Activated naive CD8-positive, alpha-beta T cell (primary cell): ENCODE results near the gene NUP54.

ENCODE experiments used
- H3K27ac Mint-ChIP-seq: one replicate; pipeline ENCODE4 v1.8.0; 2021; ENCODE audit warnings: mixed read lengths
- H3K27me3 Mint-ChIP-seq: one replicate; pipeline ENCODE4 v1.8.0; 2021; ENCODE audit warnings: mixed read lengths
- H3K36me3 Mint-ChIP-seq: one replicate; pipeline ENCODE4 v1.8.0; 2021; ENCODE audit warnings: mixed read lengths
- H3K4me1 Mint-ChIP-seq: one replicate; pipeline ENCODE4 v1.8.0; 2021; ENCODE audit warnings: low read depth, mixed read lengths
- H3K4me3 Mint-ChIP-seq: one replicate; pipeline ENCODE4 v1.8.0; 2021; ENCODE audit warnings: mild to moderate bottlenecking, mixed read lengths
- H3K9me3 Mint-ChIP-seq: one replicate; pipeline ENCODE4 v1.8.0; 2021; ENCODE audit warnings: low read depth, mixed read lengths

Gene NUP54, protein sequence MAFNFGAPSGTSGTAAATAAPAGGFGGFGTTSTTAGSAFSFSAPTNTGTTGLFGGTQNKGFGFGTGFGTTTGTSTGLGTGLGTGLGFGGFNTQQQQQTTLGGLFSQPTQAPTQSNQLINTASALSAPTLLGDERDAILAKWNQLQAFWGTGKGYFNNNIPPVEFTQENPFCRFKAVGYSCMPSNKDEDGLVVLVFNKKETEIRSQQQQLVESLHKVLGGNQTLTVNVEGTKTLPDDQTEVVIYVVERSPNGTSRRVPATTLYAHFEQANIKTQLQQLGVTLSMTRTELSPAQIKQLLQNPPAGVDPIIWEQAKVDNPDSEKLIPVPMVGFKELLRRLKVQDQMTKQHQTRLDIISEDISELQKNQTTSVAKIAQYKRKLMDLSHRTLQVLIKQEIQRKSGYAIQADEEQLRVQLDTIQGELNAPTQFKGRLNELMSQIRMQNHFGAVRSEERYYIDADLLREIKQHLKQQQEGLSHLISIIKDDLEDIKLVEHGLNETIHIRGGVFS

DNA sequence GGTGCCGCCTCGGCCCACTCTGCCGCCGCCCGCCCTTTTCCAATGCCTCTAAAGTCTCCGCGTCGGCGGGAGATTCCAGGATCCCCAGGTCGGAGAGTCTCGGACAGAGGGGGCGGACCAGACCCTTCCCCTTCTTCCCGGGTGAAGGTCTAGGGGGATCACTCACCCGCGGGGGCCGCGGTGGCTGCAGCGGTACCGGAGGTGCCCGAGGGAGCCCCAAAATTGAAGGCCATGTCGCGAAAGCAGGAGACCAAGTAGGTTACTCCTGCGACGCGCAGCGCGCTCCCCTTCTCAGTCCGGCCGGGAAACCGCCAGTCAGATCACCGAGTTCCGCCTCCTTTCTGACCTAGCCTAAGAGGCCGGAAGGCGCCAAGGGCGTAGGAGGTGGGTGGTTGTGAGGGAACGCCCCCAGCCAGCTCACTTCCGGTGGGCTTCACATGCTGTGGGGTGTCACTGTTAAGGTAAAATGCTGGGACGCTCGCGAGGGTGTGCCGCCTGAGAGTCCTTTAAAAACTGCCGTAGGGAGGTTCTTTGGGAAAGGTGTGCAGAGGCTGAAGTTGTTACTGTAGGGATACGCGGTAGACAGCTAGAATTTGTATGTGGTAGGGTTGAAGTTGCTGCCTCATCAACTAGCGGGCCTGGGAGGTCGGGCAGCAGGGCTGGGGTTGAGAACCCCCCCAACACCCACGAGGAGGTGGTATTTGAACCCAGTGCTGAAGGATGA, at the start of gene NUP54:
Gene NUP54, minus strand, starts transcription at position 256 of the 724 bp plus-strand sequence. Its CDS starts 23 bp downstream, at position 233.
- H3K27ac Mint-ChIP-seq = peak within 1 kb of the TSS; percentile 95
- H3K4me3 Mint-ChIP-seq = peak within 1 kb of the TSS; percentile 98
- peaks cover 41% of the 10 kb centered on the region for H3K4me1 Mint-ChIP-seq
- H3K27me3 Mint-ChIP-seq = no peaks in the 10 kb centered on the region
- H3K9me3 Mint-ChIP-seq = no peaks in the 10 kb centered on the region
- no peaks in the 10 kb centered on the region for H3K36me3 Mint-ChIP-seq

DNA sequence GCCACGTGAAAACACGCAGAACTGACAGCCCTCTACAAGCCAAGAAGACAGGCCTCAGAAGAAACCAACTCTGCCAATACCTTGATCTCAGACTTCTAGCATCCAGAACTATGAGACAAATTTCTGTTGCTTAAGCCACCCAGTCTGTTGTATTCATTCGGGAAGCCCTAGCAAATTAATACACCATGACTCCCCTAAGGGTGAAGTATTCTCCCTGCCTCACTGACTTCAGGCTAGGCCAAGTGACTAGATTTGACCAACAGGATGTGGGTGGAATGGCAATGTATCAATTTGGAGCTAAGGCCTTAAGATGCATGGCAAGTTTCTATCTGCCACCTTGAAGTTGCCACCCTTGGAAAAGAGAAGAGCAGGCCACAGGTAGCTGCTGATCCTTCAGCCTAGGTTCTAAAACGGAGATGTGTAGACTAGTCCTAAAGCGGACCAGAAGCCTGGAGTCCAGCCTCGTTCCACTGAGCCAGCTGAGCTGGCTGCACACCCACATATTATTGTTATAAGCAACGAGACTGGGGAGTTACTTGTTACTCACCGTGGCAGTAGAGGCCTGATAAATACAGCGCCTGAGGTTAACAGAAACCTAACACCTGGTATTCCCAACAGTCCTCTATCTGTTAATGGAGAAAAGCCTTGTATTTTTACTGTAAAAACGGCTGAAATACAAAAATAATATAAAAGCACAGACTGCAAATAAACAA, 49.0 kb upstream of the NUP54 start:
- Mint-ChIP-seq H3K4me3 (no peak overlapping the region), H3K27ac (no peak overlapping the region), H3K27me3 (no peaks in the 10 kb centered on the region), H3K36me3 (peaks cover 27% of the 10 kb centered on the region), H3K9me3 (peaks cover 2% of the 10 kb centered on the region), H3K4me1 (peaks cover 46% of the 10 kb centered on the region)

DNA sequence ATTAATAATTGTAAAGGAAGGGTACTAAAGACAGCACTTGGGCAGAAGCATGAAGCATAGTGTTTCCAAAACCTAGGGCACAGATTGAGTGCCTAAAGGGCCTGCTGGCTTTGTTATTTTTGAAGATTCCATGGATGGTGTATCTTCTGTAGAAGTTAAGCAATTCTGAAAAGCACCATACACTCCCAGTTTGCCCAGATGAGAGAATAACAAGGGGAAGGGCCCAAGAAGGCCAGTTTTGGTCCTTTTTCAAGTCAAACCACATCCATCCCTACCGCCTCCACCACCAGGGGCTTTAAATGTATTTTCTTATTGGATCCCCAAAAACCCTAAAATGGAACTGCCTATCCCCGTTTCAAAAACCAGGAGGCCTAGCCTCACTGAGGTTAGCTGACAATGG, 48.2 kb upstream of the NUP54 start:
- Mint-ChIP-seq H3K4me3 (no peak overlapping the region), H3K27ac (no peak overlapping the region), H3K27me3 (no peaks in the 10 kb centered on the region), H3K36me3 (peaks cover 34% of the 10 kb centered on the region), H3K9me3 (peaks cover 7% of the 10 kb centered on the region), H3K4me1 (peaks cover 44% of the 10 kb centered on the region)

DNA sequence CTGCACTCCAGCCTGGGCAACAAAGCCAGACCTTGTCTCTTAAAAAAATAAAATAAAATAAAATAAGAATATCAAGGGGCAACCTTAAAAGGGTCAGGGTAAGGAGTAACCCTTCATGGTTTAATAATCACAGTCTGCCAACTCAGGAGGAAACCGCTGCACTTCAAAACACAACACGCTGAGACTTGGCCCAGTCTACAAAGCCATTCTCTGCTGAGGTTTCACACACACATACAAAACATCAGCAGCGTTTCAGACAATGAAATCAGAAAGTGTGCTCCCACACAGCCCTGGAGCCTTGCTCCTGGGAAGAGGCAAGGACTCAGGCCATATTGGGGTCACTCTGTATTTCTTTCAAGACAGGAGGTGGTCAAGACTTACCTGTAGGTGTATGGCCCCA, 47.1 kb upstream of the NUP54 start:
- Mint-ChIP-seq H3K36me3 (peaks cover 39% of the 10 kb centered on the region), H3K4me3 (no peak overlapping the region), H3K9me3 (peaks cover 7% of the 10 kb centered on the region), H3K4me1 (peaks cover 36% of the 10 kb centered on the region), H3K27me3 (no peaks in the 10 kb centered on the region), H3K27ac (no peak overlapping the region)

DNA sequence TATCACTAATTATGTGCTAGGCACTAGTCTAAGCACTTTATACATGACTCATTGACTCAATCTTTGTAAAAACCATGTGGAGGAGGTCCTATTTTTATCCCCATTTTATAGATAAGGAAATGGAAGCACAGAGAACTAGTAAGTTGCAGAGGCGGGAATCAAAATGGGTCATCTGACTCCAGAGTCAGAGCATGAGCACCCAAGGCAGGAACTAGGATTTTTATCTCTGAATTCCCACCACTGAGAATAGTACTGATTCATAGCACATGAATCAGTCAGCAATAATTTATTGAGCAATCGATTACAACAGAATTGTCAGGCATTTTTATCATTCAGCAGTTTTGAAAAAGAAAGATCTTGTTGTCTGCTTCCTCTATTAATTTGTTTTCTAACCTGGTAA, 46.1 kb upstream of the NUP54 start:
- Mint-ChIP-seq H3K36me3 (peaks cover 39% of the 10 kb centered on the region), H3K27ac (no peak overlapping the region), H3K4me3 (no peak overlapping the region), H3K4me1 (peaks cover 26% of the 10 kb centered on the region), H3K27me3 (no peaks in the 10 kb centered on the region), H3K9me3 (peaks cover 7% of the 10 kb centered on the region)

DNA sequence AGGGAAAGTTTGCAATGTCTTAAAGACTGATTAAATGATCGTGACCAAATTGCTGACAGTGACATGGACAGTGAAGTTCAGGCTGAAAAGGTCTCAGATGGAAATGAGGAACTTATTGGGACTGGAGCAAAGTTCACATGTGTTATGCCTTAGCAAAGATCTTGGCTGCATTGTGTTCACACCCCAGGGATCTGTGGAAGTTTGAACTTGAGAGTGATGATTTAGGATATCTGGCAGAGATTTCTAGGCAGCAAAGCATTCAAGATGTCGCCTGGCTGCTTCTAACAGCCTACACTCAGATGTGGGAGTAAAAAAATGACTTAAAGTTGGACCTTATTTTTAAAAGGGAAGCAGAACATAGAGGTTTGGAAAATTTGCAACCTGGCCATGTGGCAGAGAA, 44.0 kb upstream of the NUP54 start:
- no peaks in the 10 kb centered on the region for H3K27me3 Mint-ChIP-seq
- H3K27ac Mint-ChIP-seq = no peak overlapping the region
- peaks cover 40% of the 10 kb centered on the region for H3K36me3 Mint-ChIP-seq
- H3K9me3 Mint-ChIP-seq = peaks cover 7% of the 10 kb centered on the region
- peaks cover 9% of the 10 kb centered on the region for H3K4me1 Mint-ChIP-seq
- no peak overlapping the region for H3K4me3 Mint-ChIP-seq

DNA sequence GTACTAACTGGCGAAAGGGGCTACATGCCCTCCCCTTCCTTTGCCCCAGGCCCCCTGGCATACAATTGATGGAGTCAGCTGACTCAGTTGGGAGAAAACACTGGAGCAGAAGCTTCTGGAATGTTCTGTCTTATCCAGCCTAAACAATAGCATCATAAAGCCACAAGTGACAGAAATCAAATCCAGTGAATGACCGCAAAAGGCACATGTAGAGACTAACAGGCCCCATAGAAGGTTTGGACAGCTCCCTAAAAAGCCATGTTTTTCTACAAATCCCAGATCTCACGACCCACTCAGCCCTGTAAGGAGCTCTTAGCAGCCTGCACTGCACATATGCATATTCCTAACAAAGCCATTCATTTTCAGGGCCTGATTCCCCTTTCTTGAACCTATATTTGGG, 40.4 kb upstream of the NUP54 start:
- peaks cover 26% of the 10 kb centered on the region for H3K36me3 Mint-ChIP-seq

DNA sequence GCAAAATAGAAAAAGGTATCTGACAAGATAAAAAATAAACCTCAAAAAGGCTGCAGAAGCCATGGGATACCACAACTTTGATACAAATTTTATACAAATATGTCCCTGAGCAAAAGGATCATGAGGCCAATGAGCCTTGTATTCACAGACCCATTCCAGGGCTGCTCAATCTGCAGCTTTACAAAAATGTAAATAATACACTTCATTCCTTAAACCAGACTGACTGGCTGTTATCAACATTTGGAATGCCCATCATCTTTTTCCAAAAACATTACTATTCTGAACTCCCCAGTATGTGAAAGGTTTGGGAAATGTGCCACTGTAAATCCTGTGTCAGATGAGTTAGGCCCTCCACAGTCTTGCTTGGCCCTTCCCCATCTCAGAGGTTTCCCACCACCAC, 40.0 kb upstream of the NUP54 start:
- Mint-ChIP-seq H3K27me3 (no peaks in the 10 kb centered on the region), H3K4me3 (no peak overlapping the region), H3K9me3 (peaks cover 7% of the 10 kb centered on the region), H3K36me3 (peaks cover 23% of the 10 kb centered on the region), H3K4me1 (peaks cover 4% of the 10 kb centered on the region), H3K27ac (no peak overlapping the region)

More for the DNA sequence above, 40.4 kb upstream of the NUP54 start:
- Mint-ChIP-seq H3K27me3 (no peaks in the 10 kb centered on the region), H3K27ac (no peak overlapping the region), H3K4me3 (no peak overlapping the region), H3K4me1 (peaks cover 4% of the 10 kb centered on the region), H3K9me3 (peaks cover 7% of the 10 kb centered on the region)

DNA sequence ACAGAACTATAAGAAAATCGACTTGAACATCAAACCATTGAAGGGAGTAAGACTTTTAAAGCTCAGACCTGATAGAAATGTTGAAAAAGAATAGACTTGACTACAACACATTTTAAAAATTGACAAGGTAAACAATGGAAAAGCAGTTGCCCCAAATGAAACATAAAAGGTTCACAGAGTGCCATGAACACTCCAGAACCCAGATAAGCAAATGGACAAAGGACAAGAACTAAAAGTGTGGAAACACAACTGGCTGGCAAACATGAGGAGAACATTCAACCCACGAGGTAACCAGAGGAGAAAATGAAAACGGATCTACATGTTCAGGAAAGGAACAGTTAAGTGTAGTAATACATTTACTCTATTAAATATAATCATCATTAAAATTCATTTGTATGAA, 39.0 kb upstream of the NUP54 start:
- Mint-ChIP-seq H3K4me3 (no peak overlapping the region), H3K9me3 (peaks cover 4% of the 10 kb centered on the region), H3K27me3 (no peaks in the 10 kb centered on the region), H3K27ac (peak overlapping the region; percentile 28), H3K36me3 (peaks cover 14% of the 10 kb centered on the region), H3K4me1 (peaks cover 4% of the 10 kb centered on the region)

DNA sequence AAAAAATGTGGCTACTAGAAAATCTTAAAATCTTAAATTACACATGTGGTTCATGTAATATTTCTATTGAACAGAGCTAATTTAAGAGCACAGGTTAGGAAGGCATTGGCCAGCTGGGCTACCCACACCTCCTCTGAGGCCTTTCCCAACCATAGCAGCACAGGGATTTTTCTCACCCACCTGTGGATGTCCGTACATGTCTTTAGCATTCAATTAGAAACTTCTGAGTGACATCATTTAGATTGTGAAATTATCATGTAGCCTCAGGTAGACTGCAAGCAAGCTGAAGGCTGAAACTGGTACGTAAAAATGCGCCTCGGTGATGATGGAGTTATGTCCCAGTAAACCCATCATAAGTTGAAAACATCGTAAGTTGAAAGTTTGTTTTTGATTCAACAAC, 34.3 kb upstream of the NUP54 start:
- Mint-ChIP-seq H3K9me3 (no peaks in the 10 kb centered on the region), H3K4me1 (peaks cover 2% of the 10 kb centered on the region), H3K27ac (no peak overlapping the region), H3K36me3 (peaks cover 4% of the 10 kb centered on the region), H3K4me3 (no peak overlapping the region), H3K27me3 (no peaks in the 10 kb centered on the region)

DNA sequence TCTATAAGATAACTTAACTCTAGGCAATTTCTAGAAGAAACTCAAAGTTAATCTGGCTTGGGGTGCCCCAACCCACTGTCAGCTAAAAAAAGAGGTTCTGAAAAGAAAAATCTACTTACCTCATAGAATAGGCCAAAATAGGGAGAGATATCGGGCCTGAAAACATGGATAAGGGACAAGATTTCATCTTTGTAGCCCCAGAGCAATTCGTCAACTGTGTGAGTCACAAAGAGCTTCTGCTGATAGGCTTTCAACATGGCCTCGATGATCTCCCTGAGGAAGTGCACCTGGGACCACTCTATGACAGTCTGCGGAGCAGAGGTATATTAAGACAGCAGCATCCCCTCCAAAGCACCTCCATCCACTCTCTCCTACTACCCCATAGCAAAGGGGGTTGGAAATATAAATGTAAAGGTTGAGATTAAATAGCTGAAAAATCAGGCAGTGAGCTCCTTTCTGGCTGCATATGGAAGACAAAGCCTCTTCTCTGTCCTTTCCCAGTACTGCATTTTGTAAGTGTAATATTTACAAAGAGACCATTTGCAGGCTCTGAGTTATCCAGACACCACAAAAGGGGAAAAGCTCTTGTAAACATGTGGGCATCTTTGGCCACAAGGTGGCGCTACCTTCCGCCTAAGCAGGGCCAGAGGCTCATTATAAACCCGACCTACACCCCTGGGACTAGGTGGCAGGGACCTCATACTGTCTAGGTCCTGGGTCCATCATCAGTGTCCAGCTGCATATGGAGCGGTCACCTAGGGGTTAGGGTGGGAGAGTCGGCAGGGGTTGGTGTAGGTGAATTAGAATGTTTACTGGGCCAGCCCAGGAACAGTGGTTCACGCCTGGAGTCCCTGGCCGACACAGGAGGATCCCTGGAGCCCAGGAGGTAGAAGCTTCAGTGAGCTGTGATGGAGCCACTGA, 31.5 kb upstream of the NUP54 start:
- Mint-ChIP-seq H3K9me3 (no peaks in the 10 kb centered on the region), H3K27me3 (no peaks in the 10 kb centered on the region), H3K27ac (no peak overlapping the region), H3K4me1 (no peaks in the 10 kb centered on the region), H3K36me3 (peaks cover 4% of the 10 kb centered on the region), H3K4me3 (no peak overlapping the region)

DNA sequence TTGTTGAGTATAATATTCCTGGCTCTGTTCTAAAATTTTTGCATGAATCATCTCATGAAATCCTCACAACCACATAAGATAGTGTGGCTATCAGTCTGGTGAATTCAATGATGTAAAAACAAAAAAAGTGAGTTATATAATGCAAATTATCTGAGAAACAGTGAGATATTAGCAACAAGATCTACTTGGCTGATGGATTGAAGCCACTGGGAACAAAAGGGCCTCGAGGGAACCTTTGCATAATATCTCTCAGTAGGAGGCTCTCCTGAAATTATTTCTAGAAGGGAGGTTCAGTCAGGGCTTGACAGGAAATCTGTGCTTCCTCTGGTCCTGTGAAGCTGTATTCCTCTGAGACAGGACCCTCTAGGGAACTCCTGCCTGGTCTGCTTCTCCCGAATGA, 30.1 kb upstream of the NUP54 start:
- peaks cover 4% of the 10 kb centered on the region for H3K36me3 Mint-ChIP-seq
- no peaks in the 10 kb centered on the region for H3K9me3 Mint-ChIP-seq
- H3K27ac Mint-ChIP-seq = no peak overlapping the region
- no peak overlapping the region for H3K4me3 Mint-ChIP-seq
- H3K27me3 Mint-ChIP-seq = no peaks in the 10 kb centered on the region
- no peaks in the 10 kb centered on the region for H3K4me1 Mint-ChIP-seq

DNA sequence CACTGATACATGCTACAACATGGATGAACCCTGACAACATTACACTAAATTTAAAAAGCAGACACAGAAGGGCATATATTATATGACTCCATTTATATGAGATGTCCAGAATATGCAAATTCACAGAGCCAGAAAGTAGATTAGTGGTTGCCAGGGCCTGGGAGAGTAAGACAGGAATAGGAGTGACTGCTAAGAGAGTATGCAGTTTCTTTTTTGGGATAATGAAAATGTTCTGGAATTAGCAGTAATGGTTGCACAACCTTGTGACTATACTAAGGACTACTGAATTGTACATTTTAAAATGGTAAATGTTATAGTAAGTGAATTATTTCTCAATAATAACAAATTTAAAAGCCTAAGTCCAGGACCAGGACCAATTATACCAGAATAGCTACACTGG, 29.5 kb upstream of the NUP54 start:
- H3K27me3 Mint-ChIP-seq = no peaks in the 10 kb centered on the region
- H3K36me3 Mint-ChIP-seq = peaks cover 4% of the 10 kb centered on the region
- H3K9me3 Mint-ChIP-seq = no peaks in the 10 kb centered on the region
- H3K4me1 Mint-ChIP-seq = no peaks in the 10 kb centered on the region
- no peak overlapping the region for H3K27ac Mint-ChIP-seq
- H3K4me3 Mint-ChIP-seq = no peak overlapping the region

DNA sequence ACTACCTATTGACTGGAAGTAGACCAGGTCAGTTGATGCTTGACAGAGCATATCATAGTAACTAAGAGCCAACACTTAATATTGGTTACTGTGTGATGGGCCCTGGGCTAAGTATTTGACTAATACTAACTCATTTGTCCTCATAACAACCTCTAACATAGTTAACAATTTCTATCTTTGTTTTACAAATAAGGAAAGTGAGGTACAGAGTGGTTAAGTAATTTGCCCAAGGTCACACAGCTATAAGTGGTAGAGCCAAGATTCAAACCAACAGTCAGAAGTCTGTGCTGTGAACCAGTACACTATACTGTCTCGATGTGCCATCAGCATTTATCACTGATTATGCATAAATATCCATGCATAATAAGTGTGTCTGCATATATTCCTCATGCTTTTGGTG, 27.1 kb upstream of the NUP54 start:
- H3K27me3 Mint-ChIP-seq = no peaks in the 10 kb centered on the region
- no peaks in the 10 kb centered on the region for H3K9me3 Mint-ChIP-seq
- H3K27ac Mint-ChIP-seq = no peak overlapping the region
- H3K36me3 Mint-ChIP-seq = peaks cover 4% of the 10 kb centered on the region
- no peak overlapping the region for H3K4me3 Mint-ChIP-seq
- no peaks in the 10 kb centered on the region for H3K4me1 Mint-ChIP-seq
